ELR (cell line): ENCODE results near the gene PARP11.
A peak's percentile ranks its signal among the peaks of the same experiment; 100 is the strongest.

ENCODE experiments used
- DNase-seq: peaks from one replicate; pipeline ENCODE4 v3.0.0-alpha.2; 2015; ENCODE audit warnings: low read depth

Gene PARP11

GRCh38 chr12:3770891-3771290 is 102.3 kb downstream of the PARP11 start:
- DNase-seq: peak; percentile 87

GRCh38 chr12:3768911-3769447 is 104.2 kb downstream of the PARP11 start:
- no peak for DNase-seq

DNA sequence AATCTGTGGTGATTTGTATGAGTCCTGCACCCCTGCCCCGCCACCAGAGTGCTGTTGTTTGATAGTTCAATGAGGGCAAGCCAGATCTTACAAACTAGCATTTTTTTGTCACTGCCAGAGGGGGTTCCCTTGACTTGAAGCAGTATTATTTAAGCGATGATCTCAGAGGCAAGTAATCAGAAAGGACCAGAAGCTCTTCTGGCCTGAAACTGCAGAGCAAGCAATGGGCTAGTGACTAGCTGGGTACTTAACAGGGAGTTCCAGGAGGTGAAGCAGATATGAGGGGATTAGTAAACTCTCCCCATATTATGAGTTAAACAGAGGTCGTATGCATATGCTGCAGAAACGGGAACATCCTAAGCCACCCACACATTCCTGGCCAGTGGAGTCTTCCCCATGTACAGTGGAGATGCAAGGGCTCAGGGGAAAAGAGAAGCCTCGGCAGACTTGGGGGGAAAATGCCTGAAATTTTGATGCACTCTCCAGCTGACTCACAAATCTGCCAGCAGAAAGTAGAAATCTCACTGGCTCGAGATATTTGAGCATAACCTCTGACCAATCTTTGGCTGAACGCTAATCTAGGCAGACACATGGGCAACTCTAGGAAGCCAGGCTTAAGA is 112.0 kb downstream of the PARP11 start:
- no peak for DNase-seq

DNA sequence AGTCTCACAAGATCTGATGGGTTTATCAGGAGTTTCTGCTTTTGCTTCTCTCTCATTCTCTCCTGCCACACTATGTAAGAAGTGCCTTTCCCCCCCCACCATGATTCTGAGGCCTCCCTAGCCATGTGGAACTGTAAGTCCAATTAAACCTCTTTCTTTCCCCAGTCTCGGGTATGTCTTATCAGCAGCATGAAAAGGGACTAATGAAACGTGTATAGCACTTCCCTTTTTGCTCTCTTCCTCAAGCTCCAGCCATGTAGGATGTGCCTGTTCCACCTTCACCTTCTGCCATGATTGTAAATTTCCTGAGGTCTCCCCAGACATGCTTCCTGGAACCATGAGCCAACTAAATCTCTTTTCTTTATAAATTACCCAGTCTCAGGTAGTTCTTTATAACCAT is 113.3 kb downstream of the PARP11 start:
- DNase-seq: no peak
